Ishikawa (cell line): ENCODE measurements around the gene TMEFF1.

Experiments
- CEBPB ChIP-seq: IDR thresholded peaks from 2 replicates; pipeline ENCODE4 v1.6.1; 2012
- CREB1 ChIP-seq: IDR thresholded peaks from 2 replicates; pipeline ENCODE4 v1.6.1; 2012; ENCODE audit warnings: low read depth
- EGR1 ChIP-seq: IDR thresholded peaks from 2 replicates; pipeline ENCODE4 v1.6.1; 2012
- EP300 ChIP-seq: IDR thresholded peaks from 2 replicates; pipeline ENCODE4 v1.6.1; 2012; ENCODE audit warnings: borderline replicate concordance
- FOXM1 ChIP-seq: IDR thresholded peaks from 2 replicates; pipeline ENCODE4 v1.6.1; 2012; ENCODE audit warnings: low read depth, borderline replicate concordance
- MAX ChIP-seq: IDR thresholded peaks from 2 replicates; pipeline ENCODE4 v1.6.1; 2012
- NFIC ChIP-seq: IDR thresholded peaks from 2 replicates; pipeline ENCODE4 v1.6.1; 2012
- RAD21 ChIP-seq: IDR thresholded peaks from 2 replicates; pipeline ENCODE4 v1.6.1; 2012; ENCODE audit warnings: low read depth
- REST ChIP-seq: IDR thresholded peaks from 2 replicates; pipeline ENCODE4 v1.6.1; 2012; ENCODE audit warnings: low read depth, mild to moderate bottlenecking
- TAF1 ChIP-seq: IDR thresholded peaks from 2 replicates; pipeline ENCODE4 v1.6.1; 2012; ENCODE audit warnings: low read depth, mild to moderate bottlenecking
- TCF12 ChIP-seq: IDR thresholded peaks from 2 replicates; pipeline ENCODE4 v1.6.1; 2012; ENCODE audit warnings: low read depth
- TEAD4 ChIP-seq: IDR thresholded peaks from 2 replicates; pipeline ENCODE4 v1.6.1; 2012
- USF1 ChIP-seq: IDR thresholded peaks from 2 replicates; pipeline ENCODE4 v1.6.1; 2012
- YY1 ChIP-seq: IDR thresholded peaks from 2 replicates; pipeline ENCODE4 v1.6.1; 2012; ENCODE audit warnings: low read depth
- ZBTB7A ChIP-seq: IDR thresholded peaks from 2 replicates; pipeline ENCODE4 v1.6.1; 2012; ENCODE audit warnings: low read depth

The TMEFF1 gene

GRCh38 chr9:100597236-100597635 is 124.3 kb downstream of the TMEFF1 start:
- TF ChIP-seq EP300: no peak
- TF ChIP-seq TEAD4: no peak
- no peak for TF ChIP-seq CREB1
- no peak for TF ChIP-seq CEBPB
- no peak for TF ChIP-seq TCF12
- no peak for TF ChIP-seq TAF1
- no peak for TF ChIP-seq ZBTB7A
- TF ChIP-seq FOXM1: no peak
- TF ChIP-seq MAX: no peak
- TF ChIP-seq RAD21: no peak
- no peak for TF ChIP-seq USF1
- no peak for TF ChIP-seq EGR1
- no peak for TF ChIP-seq YY1
- no peak for TF ChIP-seq NFIC
- TF ChIP-seq REST: no peak

- TF ChIP-seq YY1 (peak; percentile 67; the same call in 1 of the 2 replicates), MAX (peak; percentile 81), TAF1 (peak; percentile 65), RAD21 (no peak), CEBPB (no peak), EP300 (no peak), TEAD4 (peak; percentile 35; the same call in 1 of the 2 replicates), CREB1 (peak; percentile 48; the same call in 1 of the 2 replicates), EGR1 (peak; percentile 48; the same call in 1 of the 2 replicates), REST (no peak), FOXM1 (no peak), ZBTB7A (no peak), NFIC (peak; percentile 27; the same call in 1 of the 2 replicates), USF1 (no peak), TCF12 (0 out of 2 replicates have a peak, but pooled peaks have one; percentile 26)
Observed at GRCh38 chr9:100598641-100599145, 125.7 kb downstream of the TMEFF1 start.

- TF ChIP-seq MAX: no peak
- no peak for TF ChIP-seq NFIC
- no peak for TF ChIP-seq RAD21
- TF ChIP-seq TCF12: no peak
- TF ChIP-seq EGR1: no peak
- no peak for TF ChIP-seq CREB1
- no peak for TF ChIP-seq TEAD4
- no peak for TF ChIP-seq EP300
- TF ChIP-seq YY1: no peak
Observed at GRCh38 chr9:100600521-100601079, 127.7 kb downstream of the TMEFF1 start.

- TF ChIP-seq USF1 (no peak), RAD21 (peak; percentile 71)
Observed at GRCh38 chr9:100601216-100601615, 128.3 kb downstream of the TMEFF1 start.

GRCh38 chr9:100602342-100602801 is 129.4 kb downstream of the TMEFF1 start:
- TF ChIP-seq FOXM1 (no peak), EGR1 (no peak), TCF12 (no peak), CREB1 (no peak), RAD21 (peak; percentile 71), EP300 (no peak)

GRCh38 chr9:100605405-100605804 is 132.5 kb downstream of the TMEFF1 start:
- TF ChIP-seq EGR1 (no peak), YY1 (no peak), CEBPB (no peak), EP300 (no peak), USF1 (no peak), REST (no peak), TEAD4 (no peak), NFIC (no peak), RAD21 (no peak)
